HEK293T (cell line): ENCODE measurements around the gene RRAGA.

Source experiments
- CTCF ChIA-PET: fragments of 350-600 bp; formaldehyde crosslinking; extraction: SDS; loops from one replicate; lab custom pipeline; 2021; ENCODE audit warnings: antibody characterized with exemption, inconsistent platforms; lab: Yijun Ruan, JAX
- POLR2A ChIA-PET: fragments of 350-600 bp; formaldehyde crosslinking; extraction: SDS; loops from one replicate; lab custom pipeline; 2020; ENCODE audit warnings: antibody characterized with exemption, inconsistent platforms; lab: Yijun Ruan, JAX
- DNase-seq: peaks from one replicate; pipeline ENCODE4 v3.0.0; 2012; ENCODE audit warnings: mixed read lengths; ENCODE audit errors: extremely low spot score
- ARNT ChIP-seq: fragments of 450-650 bp; IDR thresholded peaks from 2 replicates; pipeline ENCODE4 v1.6.1; 2017; ENCODE audit warnings: mild to moderate bottlenecking
- BHLHE40 ChIP-seq: fragments of 450-650 bp; IDR thresholded peaks from 2 replicates; pipeline ENCODE4 v1.6.1; 2016; ENCODE audit warnings: mild to moderate bottlenecking, moderate library complexity, borderline replicate concordance
- CTBP1 ChIP-seq: fragments of 450-650 bp; IDR thresholded peaks from 2 replicates; pipeline ENCODE4 v1.6.1; 2016; ENCODE audit warnings: borderline replicate concordance
- ELF4 ChIP-seq: fragments of 450-650 bp; IDR thresholded peaks from 2 replicates; pipeline ENCODE4 v1.6.1; 2017; ENCODE audit warnings: antibody characterized with exemption
- FOXA1 ChIP-seq: fragments of 450-650 bp; IDR thresholded peaks from 2 replicates; pipeline ENCODE4 v1.6.1; 2016; ENCODE audit warnings: mild to moderate bottlenecking
- FOXK2 ChIP-seq: fragments of 450-650 bp; IDR thresholded peaks from 2 replicates; pipeline ENCODE4 v1.6.1; 2016; ENCODE audit warnings: mild to moderate bottlenecking
- FOXM1 ChIP-seq: fragments of 450-650 bp; IDR thresholded peaks from 2 replicates; pipeline ENCODE4 v1.6.1; 2017; ENCODE audit warnings: mild to moderate bottlenecking, borderline replicate concordance
- HDGF ChIP-seq: fragments of 450-650 bp; IDR thresholded peaks from 2 replicates; pipeline ENCODE4 v1.6.1; 2017; ENCODE audit warnings: antibody characterized with exemption, borderline replicate concordance
- L3MBTL2 ChIP-seq: fragments of 450-650 bp; conservative IDR thresholded peaks from 2 replicates; pipeline ENCODE4 v1.6.1; 2016; ENCODE audit warnings: mild to moderate bottlenecking
- LEF1 ChIP-seq: fragments of 450-650 bp; IDR thresholded peaks from 2 replicates; pipeline ENCODE4 v1.6.1; 2017; ENCODE audit warnings: mild to moderate bottlenecking, borderline replicate concordance
- NFRKB ChIP-seq: fragments of 450-650 bp; IDR thresholded peaks from 2 replicates; pipeline ENCODE4 v1.6.1; 2016; ENCODE audit warnings: mild to moderate bottlenecking, moderate library complexity
- PKNOX1 ChIP-seq: fragments of 450-650 bp; IDR thresholded peaks from 2 replicates; pipeline ENCODE4 v1.6.1; 2016
- SP1 ChIP-seq: fragments of 450-650 bp; IDR thresholded peaks from 2 replicates; pipeline ENCODE4 v1.6.1; 2017
- SUZ12 ChIP-seq: fragments of 450-650 bp; IDR thresholded peaks from 2 replicates; pipeline ENCODE4 v1.6.1; 2016; ENCODE audit warnings: mild to moderate bottlenecking
- TARDBP ChIP-seq: fragments of 450-650 bp; IDR thresholded peaks from 2 replicates; pipeline ENCODE4 v1.6.1; 2016
- ZNF384 ChIP-seq: fragments of 450-650 bp; IDR thresholded peaks from 2 replicates; pipeline ENCODE4 v1.6.1; 2016

Gene RRAGA

DNA sequence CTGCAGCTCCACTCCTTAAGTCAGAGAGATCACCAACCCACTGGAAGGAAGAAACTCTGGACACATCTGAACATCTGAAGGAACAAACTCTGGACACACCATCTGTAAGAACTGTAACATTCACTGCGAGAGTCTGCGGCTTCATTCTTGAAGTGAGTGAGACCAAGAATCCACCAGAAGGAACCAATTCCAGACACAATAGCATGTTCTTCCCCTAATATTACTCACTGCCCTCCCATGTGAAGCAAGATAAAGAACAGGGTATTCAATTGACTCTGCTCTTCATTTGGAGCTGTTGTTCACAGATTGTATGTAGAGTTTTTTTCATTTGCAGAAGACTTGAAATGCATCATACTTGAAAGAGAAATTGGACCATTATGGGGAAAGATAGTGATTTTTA lies 27.0 kb upstream of the RRAGA start:
- ChIA-PET CTCF (no interaction called here), POLR2A (no interaction called here)
- no peak for DNase-seq
- TF ChIP-seq ARNT (no peak), FOXM1 (no peak)

GRCh38 chr9:19023078-19023477 lies 26.1 kb upstream of the RRAGA start:
- no peak for DNase-seq
- ChIA-PET POLR2A (no interaction called here), CTCF (no interaction called here)
- no peak for TF ChIP-seq LEF1
- no peak for TF ChIP-seq FOXK2
- TF ChIP-seq SP1 = no peak
- no peak for TF ChIP-seq NFRKB
- TF ChIP-seq ZNF384 = no peak
- TF ChIP-seq FOXA1 = no peak
- no peak for TF ChIP-seq CTBP1
- TF ChIP-seq L3MBTL2 = no peak
- no peak for TF ChIP-seq ARNT
- no peak for TF ChIP-seq TARDBP

- DNase-seq = no peak
- TF ChIP-seq FOXA1 = no peak
- no peak for TF ChIP-seq CTBP1
- ChIA-PET POLR2A (no interaction called here), CTCF (interaction anchor here (0.6 kb wide), 1 partner anchor 24 kb away, joined by 3 read pairs; no protein-coding TSS in a partner anchor)
Observed at GRCh38 chr9:19026375-19026774, 22.9 kb upstream of the RRAGA start.

DNA sequence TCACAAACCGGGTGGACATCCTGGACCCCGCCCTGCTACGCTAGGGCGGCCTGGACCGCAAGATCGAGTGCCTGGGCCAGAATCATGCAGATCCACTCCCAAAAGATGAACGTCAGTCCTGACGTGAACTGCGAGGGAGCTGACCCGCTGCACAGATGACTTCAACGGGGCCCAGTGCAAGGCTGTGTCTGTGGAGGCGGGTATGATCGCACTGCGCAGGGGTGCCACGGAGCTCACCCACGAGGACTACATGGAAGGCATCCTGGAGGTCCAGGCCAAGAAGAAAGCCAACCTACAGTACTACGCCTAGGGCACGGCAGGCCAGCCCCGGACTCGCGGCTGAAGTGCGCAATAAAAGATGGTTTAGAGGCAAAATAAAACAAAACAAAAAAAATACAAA lies 21.4 kb upstream of the RRAGA start:
- CTCF ChIA-PET = no interaction called here
- POLR2A ChIA-PET = no interaction called here

DNA sequence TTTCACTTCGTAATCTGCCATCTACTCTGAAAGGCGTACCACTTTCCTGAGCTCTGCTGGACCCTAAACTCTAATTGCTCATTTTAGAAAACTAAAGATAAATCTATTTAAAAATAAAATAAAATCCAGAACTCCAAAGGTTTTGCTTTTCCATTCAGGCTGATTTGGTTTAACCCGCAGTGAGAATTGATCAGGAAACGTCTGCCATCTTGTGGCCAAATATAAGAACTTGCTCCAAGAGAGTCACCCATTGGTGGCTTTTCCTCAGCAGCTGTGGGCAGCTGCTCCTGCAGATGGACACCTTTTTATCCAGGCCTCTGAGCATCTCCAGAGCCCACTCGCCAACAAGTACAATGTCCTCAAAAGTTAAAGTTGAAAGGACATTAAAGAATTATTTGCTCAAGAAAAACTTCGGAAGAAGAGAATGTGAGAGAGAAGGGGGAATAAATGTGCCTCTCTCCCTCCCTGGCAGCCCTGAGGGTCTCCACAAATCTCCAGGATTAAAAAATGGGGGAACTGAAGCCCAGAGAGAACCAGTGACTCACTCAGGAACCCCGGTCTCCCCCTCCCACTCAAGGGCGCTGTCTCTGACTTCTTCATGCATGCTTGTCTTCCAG lies 20.3 kb upstream of the RRAGA start:
- CTCF ChIA-PET = interaction anchor here (0.6 to 1.0 kb wide), 6 partner anchors 11 to 815 kb away, joined by 3 to 4 read pairs (median 4); no protein-coding TSS in a partner anchor
- peak; percentile 86 for DNase-seq
- POLR2A ChIA-PET = no interaction called here
- TF ChIP-seq TARDBP (no peak), ARNT (no peak), CTBP1 (no peak), NFRKB (no peak), HDGF (no peak), LEF1 (no peak), SP1 (no peak), BHLHE40 (no peak), FOXK2 (no peak), ELF4 (no peak), PKNOX1 (no peak), L3MBTL2 (no peak), FOXA1 (no peak), FOXM1 (no peak), ZNF384 (no peak), SUZ12 (no peak)

More for the DNA sequence above, 21.4 kb upstream of the RRAGA start:
- TF ChIP-seq NFRKB (no peak), PKNOX1 (no peak), CTBP1 (no peak)
- DNase-seq = no peak

DNA sequence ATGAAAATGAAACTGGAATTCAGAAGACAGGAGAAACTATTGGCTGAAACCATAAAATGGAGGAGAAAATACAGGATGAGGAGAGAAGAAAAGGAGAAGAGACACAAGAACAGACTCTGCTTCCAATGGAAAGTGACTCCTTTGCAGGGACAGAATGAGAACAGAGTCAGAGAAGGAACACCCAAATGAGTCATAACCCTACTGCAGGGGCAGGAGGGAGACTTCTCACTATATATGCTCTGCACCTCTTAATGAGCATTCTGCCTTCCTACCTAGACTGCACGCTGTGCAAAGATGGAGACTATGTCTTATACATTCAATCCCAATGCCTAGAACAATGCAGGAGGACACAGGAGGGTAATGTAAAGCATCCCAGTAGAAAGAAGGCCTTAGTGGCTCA lies 18.3 kb upstream of the RRAGA start:
- DNase-seq = no peak
- TF ChIP-seq L3MBTL2 (no peak), FOXK2 (no peak), CTBP1 (no peak), BHLHE40 (no peak), SP1 (no peak), FOXA1 (no peak), HDGF (no peak), ZNF384 (no peak), TARDBP (no peak), NFRKB (no peak), LEF1 (no peak), ELF4 (no peak)
- ChIA-PET POLR2A (no interaction called here), CTCF (no interaction called here)

GRCh38 chr9:19032406-19032805 lies 16.8 kb upstream of the RRAGA start:
- no peak for DNase-seq
- TF ChIP-seq BHLHE40 (no peak), TARDBP (no peak), NFRKB (no peak), HDGF (no peak), FOXM1 (no peak), CTBP1 (no peak), FOXK2 (no peak), LEF1 (no peak), FOXA1 (no peak), PKNOX1 (no peak), ELF4 (no peak), ARNT (no peak), SP1 (no peak), ZNF384 (no peak), L3MBTL2 (no peak), SUZ12 (no peak)
- ChIA-PET CTCF (no interaction called here), POLR2A (no interaction called here)
